Cardiac muscle cell (in vitro differentiated cells and primary cell): ENCODE data around the gene PSKH1. TPM values are rescaled to one million over a fixed set of nuclear protein-coding genes. Genes with fewer than 3 reads are reported as not detected.
A peak's percentile ranks its signal among the peaks of the same experiment; 100 is the strongest.
"Not testable (repeated sequence)": the region's sequence is repeated elsewhere in the genome, so short reads cannot be mapped to it uniquely, and the experiment has no call there.

ENCODE experiments used
- DNase-seq, 2 donors: peaks; one replicate each; pipeline versions ENCODE4 v3.0.0 to v3.0.0-alpha.2; 2010 to 2017; ENCODE audit warnings: low read depth in 1 of 2, low spot score in 1 of 2
- H3K27ac ChIP-seq: fragments of 200-600 bp; sonication (generic); 2 replicates; pipeline ENCODE4 v1.5.1; 2016
- H3K27me3 ChIP-seq: fragments of 200-600 bp; sonication (generic); 2 replicates; pipeline ENCODE4 v1.6.0; 2016; ENCODE audit warnings: control low read depth
- H3K36me3 ChIP-seq: fragments of 200-600 bp; sonication (generic); 2 replicates; pipeline ENCODE4 v1.5.1; 2016; ENCODE audit warnings: control low read depth
- H3K4me1 ChIP-seq: fragments of 200-600 bp; sonication (generic); 2 replicates; pipeline ENCODE4 v1.8.1; 2017; ENCODE audit warnings: low read depth, mild to moderate bottlenecking, mixed run types
- H3K4me3 ChIP-seq: fragments of 200-600 bp; sonication (generic); 2 replicates; pipeline ENCODE4 v1.5.1; 2016; ENCODE audit warnings: mild to moderate bottlenecking
- H3K9me3 ChIP-seq: fragments of 200-600 bp; sonication (generic); 2 replicates; pipeline ENCODE4 v1.5.1; 2017; ENCODE audit warnings: low read depth, mild to moderate bottlenecking, control low read depth
- CTCF ChIP-seq: IDR thresholded peaks from 2 replicates; pipeline ENCODE4 v1.5.1; 2012; ENCODE audit warnings: low read depth, mild to moderate bottlenecking, low read length
- polyA plus RNA-seq: library from polyadenylated mRNA; unstranded; fragments of >200 nt; fragmentation: Nextera tagmentation; extraction: Ambion mirVana; gene quantifications from 2 replicates; pipeline ENCODE4 v1.2.1, GENCODE V29; 2016
- total RNA-seq: library from RNA; depleted of rRNA; stranded (reverse); fragments of >200 nt; gene quantifications from 2 replicates; pipeline ENCODE4 v1.2.3, GENCODE V29; 2016

PSKH1 gene
- total and polyA plus RNA-seq, 2 experiments from 2014 or later, result 31.0 to 48.8 TPM

GRCh38 chr16:67936880-67937605 is 44.0 kb downstream of the PSKH1 start:
- H3K27ac ChIP-seq, result no peak overlapping the region
- H3K36me3 ChIP-seq, result no peaks in the 10 kb centered on the region
- peaks cover 9% of the 10 kb centered on the region for H3K4me1 ChIP-seq
- H3K9me3 ChIP-seq, result no peaks in the 10 kb centered on the region
- H3K27me3 ChIP-seq, result no peaks in the 10 kb centered on the region
- H3K4me3 ChIP-seq, result peak overlapping the region; percentile 73
- no peak for TF ChIP-seq CTCF
- no peak for DNase-seq

GRCh38 chr16:67937713-67938112 is 44.7 kb downstream of the PSKH1 start:
- not testable (repeated sequence) for DNase-seq, H3K4me3 ChIP-seq, H3K27ac ChIP-seq, H3K36me3 ChIP-seq, H3K27me3 ChIP-seq, H3K4me1 ChIP-seq, H3K9me3 ChIP-seq

GRCh38 chr16:67939507-67940445 is 46.7 kb downstream of the PSKH1 start:
- Histone ChIP-seq H3K4me3 (no peak overlapping the region), H3K27ac (no peak overlapping the region), H3K36me3 (no peaks in the 10 kb centered on the region), H3K9me3 (no peaks in the 10 kb centered on the region), H3K27me3 (no peaks in the 10 kb centered on the region), H3K4me1 (peaks cover 8% of the 10 kb centered on the region)
- no peak for TF ChIP-seq CTCF
- DNase-seq, result no peak

- Histone ChIP-seq H3K4me1 (peaks cover 3% of the 10 kb centered on the region), H3K27ac (no peak overlapping the region), H3K36me3 (peaks cover 8% of the 10 kb centered on the region), H3K27me3 (no peaks in the 10 kb centered on the region), H3K9me3 (no peaks in the 10 kb centered on the region), H3K4me3 (no peak overlapping the region)
- no peak for TF ChIP-seq CTCF
- no peak for DNase-seq
Measured at GRCh38 chr16:67940446-67941089, 47.5 kb downstream of the PSKH1 start.

GRCh38 chr16:67941469-67942199 is 48.6 kb downstream of the PSKH1 start:
- no peak for TF ChIP-seq CTCF
- Histone ChIP-seq H3K4me3 (no peak overlapping the region), H3K36me3 (peaks cover 16% of the 10 kb centered on the region), H3K9me3 (no peaks in the 10 kb centered on the region), H3K4me1 (peaks cover 3% of the 10 kb centered on the region), H3K27ac (no peak overlapping the region), H3K27me3 (no peaks in the 10 kb centered on the region)
- DNase-seq, result no peak
